Hematopoietic multipotent progenitor cell (in vitro differentiated cells): ENCODE measurements around the gene BEND4. TPM values are rescaled to one million over a fixed set of nuclear protein-coding genes. Genes with fewer than 3 reads are reported as not detected.
A peak's percentile ranks its signal among the peaks of the same experiment; 100 is the strongest.

ENCODE experiments used
- DNase-seq, 3 donors: peaks; one replicate each; pipeline ENCODE4 v3.0.0-alpha.2; 2011 to 2015; ENCODE audit warnings: low read depth in 2 of 3, low spot score in 2 of 3
- total RNA-seq: library from RNA; depleted of rRNA; stranded (reverse); fragments of >200 nt; gene quantifications from one replicate; pipeline ENCODE4 v1.2.3, GENCODE V29; 2012

Gene BEND4
- total RNA-seq, 1 donor: 7.8 TPM

GRCh38 chr4:42119886-42120285, 32.6 kb downstream of the BEND4 start:
- DNase-seq: no peak

DNA sequence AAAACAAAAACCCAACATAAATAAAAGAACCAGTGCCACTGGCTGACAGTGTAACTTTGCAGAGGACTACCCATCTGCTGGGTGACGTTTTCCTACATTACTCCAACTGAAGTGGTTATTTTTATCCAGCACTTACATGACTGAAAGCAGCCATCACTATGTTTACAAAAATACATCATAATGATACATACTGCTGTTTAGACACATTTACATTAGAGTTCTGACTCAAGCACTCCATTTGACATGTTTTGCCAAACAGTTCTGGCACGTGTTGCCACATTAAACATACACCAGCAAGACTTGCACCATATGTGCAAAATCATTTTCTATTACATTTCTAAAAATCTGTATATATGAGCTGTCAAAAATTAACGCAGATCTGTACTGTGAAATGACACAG, 39.6 kb downstream of the BEND4 start:
- no peak for DNase-seq

GRCh38 chr4:42104521-42104920, 47.9 kb downstream of the BEND4 start:
- no peak for DNase-seq

DNA sequence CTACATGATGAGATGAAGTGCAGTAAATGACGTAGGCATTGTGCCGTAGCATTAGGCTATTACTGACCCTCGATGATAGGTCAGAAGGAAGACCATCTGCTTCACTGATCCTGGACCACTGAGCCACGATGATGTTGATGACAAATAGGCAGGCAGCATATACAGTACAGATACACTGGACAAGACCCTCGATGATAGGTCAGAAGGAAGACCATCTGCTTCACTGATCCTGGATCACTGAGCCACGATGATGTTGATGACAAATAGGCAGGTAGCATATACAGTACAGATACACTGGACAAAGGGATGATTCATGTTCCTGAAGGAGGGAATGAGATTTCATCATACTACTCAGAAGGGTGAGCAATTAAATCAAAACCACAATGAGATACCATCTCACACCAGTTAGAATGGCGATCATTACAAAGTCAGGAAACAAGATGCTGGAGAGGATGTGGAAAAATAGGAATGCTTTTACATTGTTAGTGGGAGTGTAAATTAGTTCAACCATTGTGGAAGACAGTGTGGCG, 50.9 kb downstream of the BEND4 start:
- no peak for DNase-seq

DNA sequence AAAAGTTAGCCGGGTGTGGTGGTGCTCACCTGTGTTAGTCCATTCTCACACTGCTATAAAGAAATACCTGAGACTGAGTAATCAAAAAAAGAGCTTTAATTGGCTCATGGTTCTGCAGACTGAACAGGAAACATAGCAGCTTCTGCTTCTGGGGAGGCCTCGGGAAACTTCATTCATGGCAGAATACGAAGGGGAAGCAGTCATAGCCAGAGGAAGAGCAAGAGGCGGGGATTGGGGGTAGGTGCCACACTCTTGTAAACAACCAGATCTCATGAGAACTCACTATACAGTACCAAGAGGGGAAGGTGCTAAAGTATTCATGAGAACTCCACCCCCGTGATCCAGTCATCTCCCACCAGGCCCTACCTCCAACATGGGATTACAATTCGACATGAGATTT, 64.1 kb downstream of the BEND4 start:
- peak in 1 of 3 donors; percentile 31 for DNase-seq

DNA sequence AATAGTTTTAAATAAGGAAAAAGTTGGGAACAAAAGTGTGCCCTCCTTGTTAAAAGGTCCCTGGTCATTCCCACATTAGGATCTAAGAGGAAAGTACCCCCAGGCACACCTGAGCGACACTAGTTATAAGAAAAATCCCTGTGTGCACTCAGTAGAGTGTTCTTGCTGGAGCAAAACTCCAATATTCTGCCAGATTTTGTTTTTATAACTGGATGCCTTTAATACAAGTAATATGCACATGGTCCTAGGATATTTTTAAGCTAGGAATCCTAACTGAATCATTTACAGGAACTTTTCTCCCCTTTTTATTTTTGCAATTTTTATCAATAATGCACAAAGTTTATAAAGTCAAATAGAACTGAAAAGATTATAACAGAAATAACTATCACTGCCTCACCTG, 68.6 kb downstream of the BEND4 start:
- no peak for DNase-seq

- DNase-seq: no peak
Observed at GRCh38 chr4:42080306-42080705, 72.1 kb downstream of the BEND4 start.

GRCh38 chr4:42078184-42078801, 74.2 kb downstream of the BEND4 start:
- no peak for DNase-seq

GRCh38 chr4:42074294-42074693, 78.2 kb downstream of the BEND4 start:
- DNase-seq: no peak

DNA sequence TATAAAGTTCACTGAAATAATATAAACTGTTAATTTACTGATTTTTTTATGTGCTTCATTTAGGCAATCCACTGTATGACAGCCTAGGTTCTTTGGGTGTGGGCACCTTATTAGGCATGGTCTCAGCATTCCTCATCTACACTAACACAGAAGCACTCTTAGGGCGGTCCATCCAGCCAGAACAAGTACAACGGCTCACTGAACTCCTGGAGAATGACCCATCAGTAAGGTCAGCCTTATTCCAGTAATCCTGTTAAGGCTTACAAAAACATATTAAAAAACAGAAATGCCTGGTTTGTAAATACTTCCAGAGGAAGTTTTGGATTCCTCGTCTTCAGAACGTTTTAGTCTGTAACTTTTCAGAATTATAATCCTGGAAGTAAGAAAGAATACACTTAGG, 82.0 kb downstream of the BEND4 start:
- DNase-seq: no peak

- no peak for DNase-seq
Observed at GRCh38 chr4:42067264-42067663, 85.2 kb downstream of the BEND4 start.

- no peak for DNase-seq
Observed at GRCh38 chr4:42066402-42066801, 86.1 kb downstream of the BEND4 start.

Other genes with a start within 250 kb of the BEND4 start
- 36.4 TPM for gene TMEM33, start 217.2 kb downstream of the BEND4 start, total RNA-seq
- under 0.01 TPM for gene DCAF4L1, start 170.9 kb downstream of the BEND4 start, total RNA-seq
- 46.0 TPM for gene SLC30A9, start 162.1 kb downstream of the BEND4 start, total RNA-seq
- not detected for gene SHISA3, start 244.8 kb upstream of the BEND4 start, total RNA-seq